ENCODE results near the gene TATDN3. TPM values are rescaled to one million over a fixed set of nuclear protein-coding genes. Genes with fewer than 3 reads are reported as not detected.

TATDN3 gene
- 9.0 and 9.2 TPM in 2 replicates for total RNA-seq (2014; rRNA removed; shearing (Covaris generic))

- peak; percentile 92 to 99 for DNase-seq
- H3K36me3 ChIP-seq = peaks cover 5% of the 10 kb centered on the region
- H3K27me3 ChIP-seq = no peaks in the 10 kb centered on the region
- peak within 1 kb of the TSS; percentile 95 for H3K4me3 ChIP-seq
- H3K27ac ChIP-seq = peak within 1 kb of the TSS; percentile 83
- peaks cover 3% of the 10 kb centered on the region; the same call in 1 of the 2 replicates for H3K4me1 ChIP-seq
- no peaks in the 10 kb centered on the region for H3K9me3 ChIP-seq (replicated peaks)
Measured at GRCh38 chr1:212791676-212792395, at the start of gene TATDN3, which contains the start of gene NSL1. Gene TATDN3 (plus strand): TSS chr1:212791894. CDS start chr1:212791922, 28 bp downstream. Gene NSL1 (minus strand): TSS chr1:212791777. CDS start chr1:212791763, 14 bp downstream.

- Histone ChIP-seq H3K36me3 (peaks cover 9% of the 10 kb centered on the region; the same call in 1 of the 2 replicates), H3K27me3 (no peaks in the 10 kb centered on the region), H3K4me1 (no peaks in the 10 kb centered on the region), H3K4me3 (no peak overlapping the region), H3K27ac (no peak overlapping the region), H3K9me3 (replicated peaks) (peaks cover 4% of the 10 kb centered on the region; the same call in 1 of the 2 replicates)
- no peak for DNase-seq
Measured at GRCh38 chr1:212743901-212744475, 47.7 kb upstream of the TATDN3 start.

GRCh38 chr1:212745303-212745702 is 46.4 kb upstream of the TATDN3 start:
- Histone ChIP-seq H3K4me1 (peaks cover 6% of the 10 kb centered on the region; the same call in 1 of the 2 replicates), H3K27ac (no peak overlapping the region), H3K9me3 (replicated peaks) (peaks cover 4% of the 10 kb centered on the region; the same call in 1 of the 2 replicates), H3K36me3 (peaks cover 9% of the 10 kb centered on the region; the same call in 1 of the 2 replicates), H3K27me3 (no peaks in the 10 kb centered on the region), H3K4me3 (no peak overlapping the region)
- DNase-seq = no peak

- DNase-seq = no peak
- peaks cover 3% of the 10 kb centered on the region; the same call in 1 of the 2 replicates for H3K36me3 ChIP-seq
- no peaks in the 10 kb centered on the region for H3K27me3 ChIP-seq
- peaks cover 6% of the 10 kb centered on the region; the same call in 1 of the 2 replicates for H3K4me1 ChIP-seq
- H3K27ac ChIP-seq = no peak overlapping the region
- peaks cover 4% of the 10 kb centered on the region; the same call in 1 of the 2 replicates for H3K9me3 ChIP-seq (replicated peaks)
- H3K4me3 ChIP-seq = no peak overlapping the region
Measured at GRCh38 chr1:212746546-212746945, 45.1 kb upstream of the TATDN3 start.

GRCh38 chr1:212749821-212750535 is 41.7 kb upstream of the TATDN3 start:
- Histone ChIP-seq H3K36me3 (no peaks in the 10 kb centered on the region), H3K27me3 (no peaks in the 10 kb centered on the region), H3K4me3 (no peak overlapping the region), H3K9me3 (replicated peaks) (no peaks in the 10 kb centered on the region), H3K4me1 (peaks cover 6% of the 10 kb centered on the region; the same call in 1 of the 2 replicates), H3K27ac (no peak overlapping the region)
- DNase-seq = peak; percentile 28 to 92

- H3K27ac ChIP-seq = no peak overlapping the region
- no peaks in the 10 kb centered on the region for H3K27me3 ChIP-seq
- no peaks in the 10 kb centered on the region for H3K9me3 ChIP-seq (replicated peaks)
- H3K4me1 ChIP-seq = peaks cover 6% of the 10 kb centered on the region; the same call in 1 of the 2 replicates
- H3K4me3 ChIP-seq = no peak overlapping the region
- H3K36me3 ChIP-seq = peaks cover 3% of the 10 kb centered on the region; the same call in 1 of the 2 replicates
- no peak for DNase-seq
Measured at GRCh38 chr1:212752252-212752933, 39.3 kb upstream of the TATDN3 start.

- H3K27ac ChIP-seq = no peak overlapping the region
- H3K9me3 ChIP-seq (replicated peaks) = no peaks in the 10 kb centered on the region
- H3K4me1 ChIP-seq = peaks cover 6% of the 10 kb centered on the region; the same call in 1 of the 2 replicates
- H3K27me3 ChIP-seq = no peaks in the 10 kb centered on the region
- no peak overlapping the region for H3K4me3 ChIP-seq
- DNase-seq = no peak
- H3K36me3 ChIP-seq = peaks cover 3% of the 10 kb centered on the region; the same call in 1 of the 2 replicates
Measured at GRCh38 chr1:212752934-212753497, 38.7 kb upstream of the TATDN3 start.

- DNase-seq = no peak
- Histone ChIP-seq H3K36me3 (peaks cover 3% of the 10 kb centered on the region; the same call in 1 of the 2 replicates), H3K27me3 (no peaks in the 10 kb centered on the region), H3K4me1 (peaks cover 6% of the 10 kb centered on the region; the same call in 1 of the 2 replicates), H3K9me3 (replicated peaks) (no peaks in the 10 kb centered on the region), H3K27ac (no peak overlapping the region), H3K4me3 (no peak overlapping the region)
Measured at GRCh38 chr1:212753749-212754148, 37.9 kb upstream of the TATDN3 start.

- peaks cover 6% of the 10 kb centered on the region; the same call in 1 of the 2 replicates for H3K4me1 ChIP-seq
- DNase-seq = no peak
- no peaks in the 10 kb centered on the region for H3K27me3 ChIP-seq
- peaks cover 3% of the 10 kb centered on the region; the same call in 1 of the 2 replicates for H3K36me3 ChIP-seq
- no peak overlapping the region for H3K4me3 ChIP-seq
- no peak overlapping the region for H3K27ac ChIP-seq
- no peaks in the 10 kb centered on the region for H3K9me3 ChIP-seq (replicated peaks)
Measured at GRCh38 chr1:212754193-212754592, 37.5 kb upstream of the TATDN3 start.

GRCh38 chr1:212754680-212755079 is 37.0 kb upstream of the TATDN3 start:
- Histone ChIP-seq H3K9me3 (replicated peaks) (no peaks in the 10 kb centered on the region), H3K4me3 (no peak overlapping the region), H3K4me1 (peaks cover 2% of the 10 kb centered on the region; the same call in 1 of the 2 replicates), H3K27me3 (no peaks in the 10 kb centered on the region), H3K27ac (no peak overlapping the region), H3K36me3 (peaks cover 3% of the 10 kb centered on the region; the same call in 1 of the 2 replicates)
- DNase-seq = peak in 1 of 2 experiments; percentile 28

- Histone ChIP-seq H3K27me3 (no peaks in the 10 kb centered on the region), H3K4me1 (no peaks in the 10 kb centered on the region), H3K9me3 (replicated peaks) (no peaks in the 10 kb centered on the region), H3K4me3 (no peak overlapping the region), H3K36me3 (peaks cover 17% of the 10 kb centered on the region), H3K27ac (no peak overlapping the region)
- DNase-seq = no peak
Measured at GRCh38 chr1:212759683-212760082, 32.0 kb upstream of the TATDN3 start.

GRCh38 chr1:212760126-212760823 is 31.4 kb upstream of the TATDN3 start:
- peak in 1 of 2 experiments; percentile 41 for DNase-seq
- H3K27me3 ChIP-seq = no peaks in the 10 kb centered on the region
- H3K36me3 ChIP-seq = peaks cover 22% of the 10 kb centered on the region
- no peaks in the 10 kb centered on the region for H3K4me1 ChIP-seq
- H3K4me3 ChIP-seq = no peak overlapping the region
- peaks cover 4% of the 10 kb centered on the region; the same call in 1 of the 2 replicates for H3K9me3 ChIP-seq (replicated peaks)
- no peak overlapping the region for H3K27ac ChIP-seq

GRCh38 chr1:212762234-212762633 is 29.5 kb upstream of the TATDN3 start:
- Histone ChIP-seq H3K4me3 (no peak overlapping the region), H3K9me3 (replicated peaks) (peaks cover 11% of the 10 kb centered on the region), H3K36me3 (peaks cover 19% of the 10 kb centered on the region), H3K27me3 (no peaks in the 10 kb centered on the region), H3K27ac (no peak overlapping the region), H3K4me1 (no peaks in the 10 kb centered on the region)
- DNase-seq = no peak
